ENCODE results near the gene TMEM62. TPM values are rescaled to one million over a fixed set of nuclear protein-coding genes. Genes with fewer than 3 reads are reported as not detected.
"Not testable (repeated sequence)": the region's sequence is repeated elsewhere in the genome, so short reads cannot be mapped to it uniquely, and the experiment has no call there.

The TMEM62 gene
- total RNA-seq, 2 donors from 2014 or later, result 15.7 to 21.4 TPM

DNA sequence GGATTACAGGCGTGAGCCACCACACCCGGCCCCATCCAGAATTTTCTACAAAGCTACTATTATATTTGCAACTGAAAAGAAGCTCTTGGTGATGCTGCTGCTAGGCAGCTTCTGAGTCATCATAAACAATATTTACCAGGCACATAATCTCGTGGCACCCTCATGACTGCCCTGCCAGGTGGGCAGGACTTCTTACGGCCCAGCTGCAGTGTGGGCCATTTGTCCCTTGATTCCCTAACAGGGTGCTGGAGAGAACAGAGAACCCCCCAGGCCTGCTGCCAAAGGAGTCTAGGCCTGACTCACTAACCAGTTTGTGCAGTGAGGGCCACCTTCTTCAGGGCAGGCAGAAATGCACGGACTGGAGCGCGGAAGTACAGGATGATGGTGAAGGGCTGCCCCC, 82.6 kb downstream of the TMEM62 start:
- ATAC-seq (replicated peaks), result no peak
- Mint-ChIP-seq H3K36me3 (ENCODE audit: low read depth) (no peaks in the 10 kb centered on the region), H3K27ac (no peak overlapping the region), H3K4me3 (no peak overlapping the region), H3K27me3 (peaks cover 6% of the 10 kb centered on the region), H3K4me1 (no peaks in the 10 kb centered on the region), H3K9me3 (no peaks in the 10 kb centered on the region)

DNA sequence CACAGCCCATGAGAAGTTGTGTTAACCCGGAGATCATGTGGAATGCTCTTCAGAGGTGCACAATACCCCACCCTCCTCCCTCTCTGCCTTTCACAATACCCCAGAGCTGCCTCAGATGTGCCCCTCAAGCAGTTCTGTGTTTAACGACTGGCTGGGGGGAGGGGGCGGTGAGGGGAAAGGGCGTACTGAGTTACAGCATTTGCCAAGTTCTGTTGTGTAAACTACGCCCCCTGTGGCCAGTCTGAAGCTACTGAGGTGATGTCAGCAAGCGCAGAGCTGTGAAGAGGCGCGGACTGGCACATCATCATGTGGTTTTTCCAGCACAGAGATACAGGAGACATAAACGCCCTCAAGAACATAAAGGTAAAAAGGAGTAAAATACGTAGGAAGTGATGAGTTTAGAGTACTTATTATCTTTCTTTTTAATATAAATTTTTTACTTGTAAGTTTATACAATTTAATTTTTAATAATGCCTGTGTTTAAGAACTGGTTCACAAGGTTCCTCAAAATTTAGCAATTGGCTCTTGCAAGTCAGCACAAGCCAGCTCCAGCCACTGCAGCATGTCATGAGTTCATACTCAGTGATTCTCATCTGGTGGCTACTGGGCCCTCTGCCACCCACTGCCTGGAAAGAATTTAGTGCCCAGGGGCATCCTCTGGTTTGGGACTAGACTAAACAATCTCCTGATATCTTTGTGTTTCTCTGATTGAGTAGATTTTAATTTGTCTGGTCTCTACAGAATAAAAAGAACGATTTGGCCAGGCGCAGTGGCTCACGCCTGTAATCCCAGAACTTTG, 85.7 kb downstream of the TMEM62 start:
- Mint-ChIP-seq H3K4me1 (no peaks in the 10 kb centered on the region), H3K36me3 (ENCODE audit: low read depth) (no peaks in the 10 kb centered on the region), H3K27me3 (peaks cover 9% of the 10 kb centered on the region), H3K9me3 (no peaks in the 10 kb centered on the region), H3K4me3 (no peak overlapping the region), H3K27ac (no peak overlapping the region)
- ATAC-seq (replicated peaks), result no peak

DNA sequence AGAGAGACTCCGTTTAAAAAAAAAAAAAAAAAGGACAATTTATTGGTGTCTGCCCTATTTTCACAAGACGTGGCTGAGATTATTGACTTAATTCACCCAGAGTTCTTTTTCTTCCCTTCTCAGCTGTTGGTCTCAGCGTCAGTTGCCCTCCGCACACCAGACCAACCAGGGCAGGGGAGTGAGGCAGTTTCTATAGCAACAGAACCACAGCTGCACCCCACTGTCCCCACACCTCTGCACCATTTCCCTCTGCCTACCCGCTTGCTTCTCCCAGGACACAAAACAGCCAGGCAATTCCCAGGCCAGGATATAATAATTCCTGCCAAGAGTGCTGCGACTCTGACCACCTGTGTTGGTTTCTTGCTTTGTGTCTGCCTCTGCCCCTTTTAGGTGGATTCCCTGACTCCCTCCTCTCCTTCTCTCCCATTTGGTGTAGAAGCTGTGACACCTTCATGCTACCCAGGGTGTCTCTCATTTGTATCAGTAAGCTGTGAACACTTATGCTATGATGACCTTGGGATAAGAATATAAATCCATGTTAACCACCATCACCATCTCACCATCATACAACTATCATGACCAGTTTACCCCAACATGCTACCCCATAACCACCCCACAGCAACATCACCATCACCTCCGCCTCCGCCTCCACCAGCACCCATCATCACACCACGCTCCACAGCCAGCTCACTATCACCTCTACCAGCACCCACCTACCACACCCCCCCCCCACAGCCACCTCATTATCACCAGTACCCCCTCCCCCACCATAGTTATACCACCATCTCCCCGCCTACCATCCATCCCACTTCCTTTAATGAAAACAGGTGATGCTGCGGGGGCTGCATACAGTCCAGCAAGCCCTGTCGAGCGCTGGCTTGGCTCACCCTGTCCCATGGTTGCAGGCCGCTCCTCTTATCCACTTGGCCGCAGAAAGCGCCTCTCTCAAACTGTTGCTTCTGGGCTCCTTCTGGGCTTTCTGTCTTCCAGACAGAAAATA, 86.8 kb downstream of the TMEM62 start:
- H3K27me3 Mint-ChIP-seq, result peaks cover 9% of the 10 kb centered on the region
- no peaks in the 10 kb centered on the region for H3K4me1 Mint-ChIP-seq
- no peak for ATAC-seq (replicated peaks)
- H3K36me3 Mint-ChIP-seq (ENCODE audit: low read depth), result no peaks in the 10 kb centered on the region
- no peaks in the 10 kb centered on the region for H3K9me3 Mint-ChIP-seq
- H3K4me3 Mint-ChIP-seq, result no peak overlapping the region
- no peak overlapping the region for H3K27ac Mint-ChIP-seq

DNA sequence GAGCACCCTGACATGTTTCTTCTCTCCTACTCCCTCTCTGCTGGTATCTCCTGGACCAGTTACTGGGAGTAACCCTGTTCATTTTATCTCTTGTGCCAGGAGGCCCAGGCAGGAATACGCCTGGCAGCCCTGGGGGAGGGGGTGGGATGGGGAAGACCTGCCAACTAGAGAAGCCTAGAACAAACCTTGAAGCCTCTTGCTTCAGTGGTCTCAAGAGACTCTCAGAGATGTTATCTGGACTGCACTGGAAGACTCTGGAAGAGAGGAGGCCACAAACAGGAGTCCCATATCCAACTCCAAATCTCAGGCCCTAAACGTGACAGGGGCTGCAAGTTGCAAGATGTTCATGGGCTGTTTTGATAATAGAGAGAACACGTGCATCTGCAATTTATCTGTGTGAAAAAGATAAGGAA, 87.6 kb downstream of the TMEM62 start, which contains the start of gene EPB42:
EPB42 (minus strand) TSS at position 28 of the 413 bp plus-strand sequence. CDS start 193 bp downstream, outside the sequence.
- H3K36me3 Mint-ChIP-seq (ENCODE audit: low read depth), result no peaks in the 10 kb centered on the region
- no peaks in the 10 kb centered on the region for H3K9me3 Mint-ChIP-seq
- no peak within 1 kb of the TSS for H3K4me3 Mint-ChIP-seq
- peaks cover 16% of the 10 kb centered on the region for H3K27me3 Mint-ChIP-seq
- ATAC-seq (replicated peaks), result no peak
- H3K27ac Mint-ChIP-seq, result no peak within 1 kb of the TSS
- peaks cover 5% of the 10 kb centered on the region for H3K4me1 Mint-ChIP-seq

DNA sequence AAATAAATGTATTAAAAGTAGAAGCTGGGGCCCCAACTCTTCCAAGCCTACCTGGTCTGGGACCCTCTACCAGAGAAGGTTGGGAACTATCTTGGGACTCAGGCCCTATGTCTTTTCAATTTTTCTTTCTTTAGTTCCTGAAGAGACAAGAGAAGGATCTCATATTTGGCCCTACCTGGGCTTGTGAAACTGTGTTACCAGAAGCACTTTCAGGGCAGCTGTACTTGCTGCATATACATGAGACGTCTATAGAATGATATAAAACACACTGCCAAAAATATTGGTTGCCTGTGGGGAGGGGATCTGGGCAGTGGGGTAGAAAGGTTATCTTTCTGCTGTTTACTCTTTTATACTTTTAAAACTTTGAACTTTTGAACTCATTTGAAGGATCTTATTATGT, 88.0 kb downstream of the TMEM62 start:
- H3K9me3 Mint-ChIP-seq, result no peaks in the 10 kb centered on the region

DNA sequence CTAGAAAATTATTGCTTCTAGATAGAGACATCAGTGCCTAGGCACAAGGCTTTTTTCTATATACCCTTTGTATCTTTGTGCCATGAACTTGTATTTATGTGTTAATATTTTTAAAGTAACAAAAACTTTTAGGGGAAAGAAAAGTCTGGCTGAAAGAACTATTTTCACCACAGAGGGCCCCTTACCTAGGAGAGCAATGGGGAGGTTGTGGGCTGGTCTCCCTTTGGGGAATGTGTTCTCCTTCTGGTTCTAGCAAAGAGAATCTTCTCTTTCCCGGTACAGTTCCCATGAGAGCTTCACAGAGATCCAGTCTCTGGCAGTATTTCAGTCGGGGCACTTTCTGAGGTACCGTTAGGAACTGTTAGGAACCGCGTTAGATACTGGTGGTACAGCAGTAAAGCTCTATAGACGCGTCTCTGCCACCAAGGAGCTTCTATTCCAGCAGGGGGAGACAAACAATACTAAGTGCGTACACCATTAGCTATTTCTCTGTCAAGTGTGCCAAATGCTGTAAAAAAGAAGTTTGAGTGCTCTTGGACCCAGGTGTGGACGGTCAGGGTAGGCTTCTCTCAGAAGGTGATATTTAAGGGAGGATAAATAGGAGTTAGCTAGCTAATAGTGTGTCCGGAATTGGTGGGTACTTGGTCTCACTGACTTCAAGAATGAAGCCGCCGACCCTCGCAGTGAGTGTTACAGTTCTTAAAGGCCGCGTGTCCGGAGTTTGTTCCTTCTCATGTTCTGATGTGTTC, 92.0 kb downstream of the TMEM62 start:
- Mint-ChIP-seq H3K27ac (no peak overlapping the region), H3K4me3 (no peak overlapping the region), H3K36me3 (ENCODE audit: low read depth) (no peaks in the 10 kb centered on the region), H3K9me3 (no peaks in the 10 kb centered on the region), H3K27me3 (peaks cover 13% of the 10 kb centered on the region), H3K4me1 (peaks cover 5% of the 10 kb centered on the region)
- ATAC-seq (replicated peaks), result peak; percentile 88

More for the DNA sequence above, 88.0 kb downstream of the TMEM62 start:
- no peak for ATAC-seq (replicated peaks)
- Mint-ChIP-seq H3K27me3 (peaks cover 17% of the 10 kb centered on the region), H3K4me1 (peaks cover 5% of the 10 kb centered on the region), H3K27ac (no peak overlapping the region), H3K4me3 (no peak overlapping the region), H3K36me3 (ENCODE audit: low read depth) (no peaks in the 10 kb centered on the region)

DNA sequence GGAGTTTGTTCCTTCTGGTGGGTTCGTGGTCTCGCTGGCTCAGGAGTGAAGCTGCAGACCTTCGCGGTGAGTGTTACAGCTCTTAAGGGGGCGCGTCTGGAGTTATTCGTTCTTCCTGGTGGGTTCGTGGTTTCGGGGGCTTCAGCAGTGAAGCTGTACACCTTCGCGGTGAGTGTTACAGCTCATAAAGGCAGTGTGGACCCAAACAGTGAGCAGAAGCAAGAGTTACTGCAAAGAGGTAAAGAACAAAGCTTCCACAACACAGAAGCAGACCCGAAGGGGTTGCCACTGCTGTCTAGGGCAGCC, 92.5 kb downstream of the TMEM62 start:
- ATAC-seq (replicated peaks); H3K4me3 Mint-ChIP-seq; H3K36me3 Mint-ChIP-seq (ENCODE audit: low read depth); H3K9me3 Mint-ChIP-seq; H3K27ac Mint-ChIP-seq; H3K4me1 Mint-ChIP-seq: not testable (repeated sequence)
- H3K27me3 Mint-ChIP-seq, result peaks cover 12% of the 10 kb centered on the region

DNA sequence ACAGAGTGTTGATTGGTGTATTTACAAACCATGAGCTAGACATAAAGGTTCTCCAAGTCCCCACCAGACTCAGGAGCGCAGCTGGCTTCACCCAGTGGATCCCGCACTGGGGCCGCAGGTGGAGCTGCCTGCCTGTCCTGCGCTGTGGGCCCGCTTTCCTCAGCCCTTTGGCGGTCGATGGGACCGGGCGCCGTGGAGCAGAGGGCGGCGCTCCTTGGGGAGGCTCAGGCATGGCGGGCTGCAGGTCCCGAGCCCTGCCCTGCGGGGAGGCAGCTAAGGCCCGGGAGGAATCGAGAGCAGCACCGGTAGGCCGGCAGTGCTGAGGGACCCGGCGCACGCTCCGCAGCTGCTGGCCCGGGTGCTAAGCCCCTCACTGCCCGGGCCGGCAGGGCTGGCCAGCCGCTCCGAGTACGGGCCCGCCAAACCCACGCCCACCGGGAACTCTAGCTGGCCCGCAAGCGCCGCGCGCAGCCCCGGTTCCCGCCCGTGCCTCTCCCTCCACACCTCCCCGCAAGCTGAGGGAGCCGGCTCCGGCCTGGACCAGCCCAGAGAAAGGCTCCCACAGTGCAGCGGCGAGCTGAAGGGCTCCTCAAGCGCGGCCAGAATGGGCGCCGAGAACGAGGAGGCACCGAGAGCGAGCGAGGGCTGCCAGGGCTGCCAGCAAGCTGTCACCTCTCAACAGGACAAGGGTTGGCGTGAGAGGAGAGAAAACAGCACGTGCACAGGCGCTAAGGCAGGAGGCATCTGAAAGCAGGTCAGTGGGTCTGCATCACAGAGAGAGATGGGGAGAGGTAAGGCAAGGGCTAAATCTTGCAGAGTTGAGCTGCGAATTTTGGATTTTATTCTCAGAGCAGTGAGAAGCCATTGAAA, 93.3 kb downstream of the TMEM62 start:
- Mint-ChIP-seq H3K9me3 (no peaks in the 10 kb centered on the region), H3K4me3 (no peak overlapping the region), H3K36me3 (ENCODE audit: low read depth) (no peaks in the 10 kb centered on the region), H3K27ac (no peak overlapping the region), H3K4me1 (peaks cover 5% of the 10 kb centered on the region), H3K27me3 (peaks cover 8% of the 10 kb centered on the region)
- no peak for ATAC-seq (replicated peaks)

DNA sequence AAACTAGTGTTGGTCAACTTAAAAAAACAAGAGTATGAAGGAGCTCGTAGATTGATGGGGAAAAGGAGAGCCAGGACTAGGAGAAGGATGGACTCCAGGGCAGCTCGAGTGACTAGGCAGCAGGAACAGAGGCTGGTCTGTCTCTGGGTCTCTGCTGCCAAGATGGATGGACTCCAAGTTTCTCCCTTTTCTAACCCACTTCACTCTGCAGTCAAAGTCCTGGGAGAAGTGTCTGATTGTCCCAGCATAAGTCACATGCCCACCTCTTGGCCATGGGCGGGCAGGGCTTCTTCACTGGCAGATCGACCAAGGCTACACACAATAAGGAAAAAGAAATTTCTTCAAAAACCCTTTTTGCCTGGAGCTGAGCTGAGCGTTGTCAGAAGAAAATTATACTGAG, 96.6 kb downstream of the TMEM62 start:
- H3K27me3 Mint-ChIP-seq, result peaks cover 8% of the 10 kb centered on the region
- no peaks in the 10 kb centered on the region for H3K36me3 Mint-ChIP-seq (ENCODE audit: low read depth)
- peaks cover 5% of the 10 kb centered on the region for H3K4me1 Mint-ChIP-seq
- H3K9me3 Mint-ChIP-seq, result no peaks in the 10 kb centered on the region
- H3K4me3 Mint-ChIP-seq, result no peak overlapping the region
- H3K27ac Mint-ChIP-seq, result no peak overlapping the region
- ATAC-seq (replicated peaks), result no peak

DNA sequence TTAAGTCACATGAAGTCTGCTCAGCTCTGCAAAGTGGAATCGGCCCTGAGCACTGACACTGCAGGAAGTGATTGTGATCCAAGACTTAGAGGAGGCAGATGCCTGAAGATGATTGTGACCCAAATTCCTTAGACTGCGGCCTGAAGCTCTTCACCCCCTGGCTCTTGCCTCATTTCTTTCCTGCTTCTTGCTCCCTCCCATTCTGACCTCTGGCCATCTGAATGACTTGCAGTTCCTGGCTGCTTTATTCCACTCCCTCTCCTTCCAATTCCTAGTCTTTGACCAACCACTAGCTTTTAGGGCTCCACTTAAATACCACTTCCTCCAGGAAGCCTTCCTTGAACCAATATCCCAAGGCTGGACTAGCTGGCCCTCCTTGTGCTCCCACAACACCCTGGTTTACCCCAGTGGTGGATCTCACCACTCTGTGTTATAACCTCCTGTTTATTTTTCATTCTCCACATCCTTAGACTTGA, 97.3 kb downstream of the TMEM62 start:
- no peak for ATAC-seq (replicated peaks)
- Mint-ChIP-seq H3K36me3 (ENCODE audit: low read depth) (no peaks in the 10 kb centered on the region), H3K9me3 (no peaks in the 10 kb centered on the region), H3K27me3 (peaks cover 5% of the 10 kb centered on the region), H3K4me3 (no peak overlapping the region), H3K4me1 (peaks cover 1% of the 10 kb centered on the region), H3K27ac (no peak overlapping the region)

DNA sequence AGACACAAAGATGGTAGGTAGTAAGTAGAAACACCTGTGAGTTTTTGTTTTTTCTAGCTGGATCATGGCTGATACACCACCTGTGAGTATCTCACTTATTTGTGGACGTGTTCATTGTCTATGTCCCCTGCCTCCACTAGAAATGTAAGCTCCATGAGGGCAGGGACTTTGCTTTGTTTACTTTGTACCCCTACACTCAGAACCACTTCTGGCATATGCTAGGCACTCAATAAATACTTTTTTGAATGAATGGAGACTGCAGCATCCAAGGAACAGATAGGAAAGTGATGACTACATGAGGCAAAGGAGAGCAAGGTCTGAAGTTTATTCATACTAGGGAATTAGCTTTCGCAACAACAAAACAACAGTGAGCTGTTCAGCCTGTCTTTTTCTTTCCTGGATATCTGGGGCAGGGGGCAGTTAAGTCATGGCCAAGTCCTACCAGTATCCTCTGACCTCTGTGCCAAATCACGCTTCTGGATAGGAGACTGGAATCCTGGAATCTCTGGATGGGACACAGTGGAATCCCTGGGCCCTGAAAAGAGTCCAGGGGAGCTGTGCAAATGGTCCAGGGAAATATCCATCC, 99.0 kb downstream of the TMEM62 start:
- no peaks in the 10 kb centered on the region for H3K9me3 Mint-ChIP-seq
- H3K27ac Mint-ChIP-seq, result no peak overlapping the region
- no peaks in the 10 kb centered on the region for H3K4me1 Mint-ChIP-seq
- ATAC-seq (replicated peaks), result no peak
- H3K4me3 Mint-ChIP-seq, result no peak overlapping the region
- no peaks in the 10 kb centered on the region for H3K36me3 Mint-ChIP-seq (ENCODE audit: low read depth)
- H3K27me3 Mint-ChIP-seq, result peaks cover 7% of the 10 kb centered on the region
